GM18867 (cell line): ENCODE results near the gene MEF2C.

Source experiments
- ATAC-seq: cut with Tn5 transposase; IDR thresholded peaks from one replicate; pipeline ENCODE4 v1.9.1; 2021; ENCODE audit warnings: mild to moderate bottlenecking, moderate library complexity; ENCODE audit not compliant: unreplicated experiment

Gene MEF2C

GRCh38 chr5:88676637-88677375, 206.2 kb downstream of the MEF2C start:
- no peak for ATAC-seq

GRCh38 chr5:88675708-88676636, 207.0 kb downstream of the MEF2C start:
- peak; percentile 55 for ATAC-seq

DNA sequence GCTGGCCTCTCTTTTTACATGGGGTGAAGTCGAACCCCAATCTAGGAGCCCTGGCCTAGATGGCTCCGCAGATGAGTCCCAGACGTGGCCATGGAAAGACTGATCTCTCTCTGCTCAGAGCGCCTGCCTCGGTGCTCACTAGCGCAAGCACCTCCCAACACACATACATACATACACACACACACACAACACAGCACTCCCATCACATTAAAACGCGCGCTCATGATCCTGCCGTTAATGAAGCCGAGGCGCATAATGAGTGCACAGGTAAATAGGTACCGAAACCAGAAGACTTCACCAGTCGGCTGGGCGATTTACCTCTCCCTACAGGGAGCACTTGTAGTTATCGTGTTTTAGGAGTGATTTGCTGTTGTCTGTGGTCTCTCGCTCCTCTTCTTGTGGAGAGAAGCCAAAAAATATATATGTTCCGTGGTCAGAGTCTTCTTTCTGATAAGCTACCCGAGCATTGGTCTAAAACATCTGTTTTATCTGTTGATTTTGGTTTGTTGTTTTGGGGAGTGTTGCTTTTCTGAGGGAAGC, 207.7 kb downstream of the MEF2C start:
- peak; percentile 9 for ATAC-seq

DNA sequence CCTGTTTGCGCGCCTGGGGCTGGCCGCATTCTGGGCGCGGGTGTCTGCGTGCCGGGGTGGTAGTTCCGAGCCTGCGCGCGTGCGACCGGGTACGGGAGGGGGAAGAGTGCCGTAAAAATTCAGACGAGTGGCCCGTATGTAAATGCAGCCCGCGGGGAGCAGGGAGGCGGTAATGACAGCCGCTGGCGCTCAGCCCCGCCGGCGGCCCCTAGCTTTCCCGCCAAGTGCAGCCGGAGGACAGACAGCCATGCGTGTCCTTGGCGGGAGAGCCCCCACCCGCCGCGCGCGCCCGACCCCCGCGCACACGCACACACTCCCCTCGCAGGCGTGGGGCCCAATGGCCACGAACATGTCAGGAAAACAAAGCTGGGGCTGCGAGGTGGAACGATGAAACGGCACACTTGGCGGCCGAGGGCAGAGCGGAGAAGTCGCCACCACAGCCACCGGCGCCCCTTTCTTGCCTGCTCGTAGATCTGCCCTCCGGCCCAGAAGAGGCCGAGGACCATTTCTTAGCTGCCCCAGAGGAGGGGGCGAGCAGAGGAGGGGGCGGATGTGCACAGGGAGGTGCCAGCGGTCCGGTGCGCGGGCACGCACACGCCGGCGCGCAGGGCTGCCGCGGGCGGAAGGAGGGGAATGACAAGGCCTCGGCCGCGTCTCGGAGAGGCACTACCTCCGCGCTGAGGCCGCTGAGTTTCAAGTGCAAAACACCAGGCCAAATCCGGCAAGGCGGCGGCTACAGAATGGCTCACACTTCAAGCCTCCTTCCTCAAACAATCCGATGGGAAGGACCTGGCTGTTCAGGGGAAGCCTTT, 208.4 kb downstream of the MEF2C start:
- peak; percentile 68 for ATAC-seq

DNA sequence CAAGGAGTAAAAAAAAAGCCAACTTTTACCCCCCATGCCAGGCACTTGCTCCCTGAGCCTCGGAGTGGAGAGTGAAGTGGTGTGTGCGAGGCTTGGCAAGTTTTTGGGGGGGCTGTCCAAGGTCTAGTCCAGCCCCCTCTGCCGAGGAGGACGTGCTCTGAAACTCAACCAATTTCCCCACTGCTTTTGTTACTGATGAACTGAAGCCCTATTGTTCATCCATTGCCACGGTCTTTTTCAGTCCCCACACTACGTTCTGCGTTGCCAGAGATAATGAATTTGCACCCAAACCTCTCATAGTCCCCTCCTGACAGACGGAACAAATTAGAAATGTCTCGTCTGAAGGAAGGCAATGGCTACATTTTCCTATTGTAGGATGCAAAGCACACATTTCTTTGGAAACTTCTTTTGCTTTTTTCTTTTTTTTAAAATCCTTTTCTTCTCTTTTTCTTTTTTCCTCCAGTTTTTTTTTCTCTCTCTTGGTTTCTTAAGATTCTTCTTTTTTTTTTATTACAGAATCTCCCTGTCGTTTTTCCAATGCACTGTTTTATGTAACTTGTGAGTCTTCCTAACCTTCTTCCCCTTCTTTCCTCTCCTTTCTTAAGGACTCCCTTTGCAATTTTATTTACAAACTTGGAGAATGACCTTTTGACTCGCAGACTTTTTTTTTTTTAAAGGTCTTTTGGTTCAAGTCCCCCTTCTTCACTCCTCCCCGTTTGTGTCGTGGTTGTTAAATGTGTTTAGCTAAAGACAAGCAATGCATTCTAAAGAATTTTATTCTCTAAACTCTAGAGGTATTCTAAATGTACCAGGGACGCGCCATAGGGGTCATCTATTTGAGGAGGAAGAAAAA, 209.5 kb downstream of the MEF2C start:
- no peak for ATAC-seq

GRCh38 chr5:88672644-88673252, 210.2 kb downstream of the MEF2C start:
- no peak for ATAC-seq

DNA sequence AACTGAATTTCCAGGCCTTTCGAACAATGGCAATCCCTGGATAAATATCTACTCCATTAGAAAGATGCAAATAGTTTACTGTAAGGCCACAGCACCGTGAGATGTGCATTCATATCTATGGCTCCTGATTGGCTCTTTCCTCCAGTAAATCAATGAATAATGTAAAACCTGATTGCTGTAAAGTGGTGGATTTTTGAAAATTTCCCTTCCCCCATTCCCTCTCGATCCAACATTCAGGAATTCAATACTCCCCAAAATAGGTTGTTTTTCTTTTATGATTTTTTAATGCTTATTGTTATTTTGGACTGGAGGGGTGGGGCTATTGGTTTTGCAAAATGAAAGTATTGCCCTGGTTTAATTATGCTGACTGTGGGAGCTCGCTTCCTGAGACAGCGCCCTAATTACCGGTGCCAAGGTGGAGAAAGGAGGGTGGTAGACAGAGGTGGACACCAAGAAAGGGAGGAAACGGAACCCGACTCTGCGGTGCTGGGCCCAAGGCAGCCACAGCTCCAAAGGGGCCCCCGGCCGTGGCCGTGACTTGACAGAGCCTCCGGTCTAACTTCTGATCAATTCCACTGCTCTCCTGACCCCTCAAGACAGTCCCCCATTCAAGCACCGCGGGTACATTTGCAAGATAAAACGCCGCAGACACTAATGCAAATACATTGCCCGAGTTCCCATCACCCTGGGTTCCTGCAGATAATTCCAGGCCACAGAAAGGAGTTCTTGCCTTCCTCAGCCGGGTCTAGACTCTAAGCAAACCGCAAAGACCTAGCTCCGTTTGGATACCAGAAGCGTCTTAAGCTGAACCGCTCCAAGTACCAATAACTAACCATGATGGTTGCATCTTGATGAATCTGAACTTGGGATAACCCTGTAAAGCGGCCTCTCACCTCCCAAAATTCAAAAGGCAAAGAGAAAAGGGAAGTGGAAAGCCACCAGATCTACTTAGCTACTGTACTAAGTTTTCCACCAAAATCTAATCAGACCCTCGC, 211.2 kb downstream of the MEF2C start:
- ATAC-seq, result no peak

DNA sequence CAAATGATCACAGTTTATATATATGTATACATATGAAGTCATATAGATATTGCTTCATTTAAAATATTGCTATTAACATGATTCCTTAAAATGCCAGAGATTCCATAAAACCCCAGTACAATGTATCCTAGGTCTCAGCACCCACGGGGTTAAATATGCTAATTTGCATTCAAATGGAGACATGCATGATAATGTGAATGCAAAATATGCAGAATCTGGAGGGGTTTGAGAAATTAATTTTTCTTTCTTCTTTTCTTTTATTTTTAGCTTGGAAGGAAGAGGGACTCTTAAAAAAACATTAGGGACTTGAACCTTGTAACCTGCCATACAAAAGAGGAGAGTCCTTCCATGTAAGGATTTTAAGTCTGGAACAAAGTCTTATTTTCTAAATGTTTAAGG, 211.9 kb downstream of the MEF2C start:
- ATAC-seq, result no peak

GRCh38 chr5:88670461-88670860, 212.5 kb downstream of the MEF2C start:
- no peak for ATAC-seq

GRCh38 chr5:88669371-88670050, 213.5 kb downstream of the MEF2C start:
- ATAC-seq, result no peak

- ATAC-seq, result peak; percentile 40
These were observed 215.3 kb downstream of the MEF2C start for GRCh38 chr5:88667496-88668201.
